Fibroblast of mammary gland (primary cell): ENCODE results near the gene ATG13.

Experiments used
- DNase-seq: peaks from one replicate; pipeline ENCODE4 v3.0.0-alpha.2; 2010; ENCODE audit warnings: low read depth
- H3K4me3 ChIP-seq: 2 replicates; pipeline ENCODE4 v1.5.1; 2011; ENCODE audit warnings: low read depth, mild to moderate bottlenecking, low read length, moderate library complexity; ENCODE audit not compliant: control insufficient read depth
- CTCF ChIP-seq: conservative IDR thresholded peaks from 2 replicates; pipeline ENCODE4 v1.5.1; 2011; ENCODE audit warnings: low read depth, low read length, inconsistent platforms; ENCODE audit not compliant: control insufficient read depth, insufficient read depth

ATG13 gene

GRCh38 chr11:46633291-46634217 is 16.2 kb downstream of the ATG13 start:
- H3K4me3 ChIP-seq: no peak overlapping the region
- no peak for DNase-seq
- TF ChIP-seq CTCF: no peak

GRCh38 chr11:46635557-46636139 is 18.3 kb downstream of the ATG13 start:
- DNase-seq: no peak
- no peak overlapping the region for H3K4me3 ChIP-seq
- no peak for TF ChIP-seq CTCF

GRCh38 chr11:46637546-46637945 is 20.2 kb downstream of the ATG13 start:
- DNase-seq: no peak
- no peak for TF ChIP-seq CTCF
- H3K4me3 ChIP-seq: no peak overlapping the region

- DNase-seq: no peak
- TF ChIP-seq CTCF: no peak
These were observed 22.0 kb downstream of the ATG13 start for GRCh38 chr11:46639197-46639839.

GRCh38 chr11:46640036-46640788 is 22.9 kb downstream of the ATG13 start:
- no peak for TF ChIP-seq CTCF
- H3K4me3 ChIP-seq: no peak overlapping the region
- DNase-seq: no peak

More at GRCh38 chr11:46639197-46639839, 22.0 kb downstream of the ATG13 start:
- H3K4me3 ChIP-seq: no peak overlapping the region

GRCh38 chr11:46641639-46642038 is 24.3 kb downstream of the ATG13 start:
- H3K4me3 ChIP-seq: no peak overlapping the region
- TF ChIP-seq CTCF: no peak
- no peak for DNase-seq
